Lower leg skin (tissue), 4 donors: ENCODE results near the gene NUDT3. TPM values are rescaled to one million over a fixed set of nuclear protein-coding genes. Genes with fewer than 3 reads are reported as not detected.
A peak's percentile ranks its signal among the peaks of the same experiment; 100 is the strongest.

Experiments used
- DNase-seq, 2 donors: peaks; one replicate each; pipeline ENCODE4 v3.0.0-alpha.2; 2019; ENCODE audit warnings: low spot score in 2 of 2
- H3K4me3 ChIP-seq: fragments of 200-600 bp; sonication (generic); 2 replicates; pipeline ENCODE4 v1.5.1; 2017; ENCODE audit warnings: mild to moderate bottlenecking, low read depth; ENCODE audit not compliant: poor library complexity, severe bottlenecking
- CTCF ChIP-seq, 3 donors: fragments of 450-650 bp; IDR thresholded peaks; one replicate each; pipeline ENCODE4 v1.5.1; 2016; ENCODE audit warnings: antibody characterized with exemption in 3 of 3, mild to moderate bottlenecking in 3 of 3, moderate library complexity in 2 of 3
- POLR2A ChIP-seq, 2 donors: fragments of 450-650 bp; IDR thresholded peaks; one replicate each; pipeline ENCODE4 v1.6.1; 2016 to 2017; ENCODE audit warnings: antibody characterized with exemption in 2 of 2, mild to moderate bottlenecking in 1 of 2, moderate library complexity in 1 of 2
- WGBS, 2 donors: methylation state at CpG; one replicate each; pipeline ENCODE4 v1.1.5; 2018; 5-methylcytosine and 5-hydroxymethylcytosine counted together
- intact Hi-C: fragments of 100-400 bp; cut with DNase I; formaldehyde crosslinking; loops from one replicate; pipeline ENCODE4 v1.15.0; 2023; ENCODE audit warnings: low total_unique reads
- total RNA-seq, 4 donors: library from RNA; depleted of rRNA; stranded (reverse); fragments of >200 nt; gene quantifications; one replicate each; pipeline ENCODE4 v1.1.0, GENCODE V29; 2016

The NUDT3 gene
- total RNA-seq, 4 donors from 2014 or later: 10.0 to 29.1 (median 19.9) TPM

- DNase-seq: no peak
- intact Hi-C loops: no loop called here
- H3K4me3 ChIP-seq: no peak overlapping the region
- WGBS, 2 donors: 89 to 91% methylated on average over 21 to 30 of the region's 38 CpGs
- TF ChIP-seq CTCF (IDR thresholded peaks at IDR 0.05) (no peak), POLR2A (IDR thresholded peaks at IDR 0.05) (no peak)
Measured at GRCh38 chr6:34436803-34437643, 44.6 kb upstream of the NUDT3 start.

- 78 to 79% methylated on average over 5 of the region's 5 CpGs for WGBS, 2 donors
- intact Hi-C loops: no loop called here
- no peak for DNase-seq
- TF ChIP-seq POLR2A (IDR thresholded peaks at IDR 0.05): no peak
- no peak for TF ChIP-seq CTCF (IDR thresholded peaks at IDR 0.05)
- H3K4me3 ChIP-seq: no peak overlapping the region
Measured at GRCh38 chr6:34435916-34436315, 43.4 kb upstream of the NUDT3 start.

GRCh38 chr6:34425498-34426410 lies 33.3 kb upstream of the NUDT3 start, which contains the start of gene RPS10:
RPS10 (minus strand) TSS chr6:34426069; CDS start chr6:34425221, 848 bp downstream.
- peak within 1 kb of the TSS; percentile 81 for H3K4me3 ChIP-seq
- DNase-seq: peak; percentile 86 to 98
- 0 to 1% methylated on average over 50 to 56 of the region's 58 CpGs for WGBS, 2 donors
- intact Hi-C loops: no loop called here
- TF ChIP-seq CTCF (IDR thresholded peaks at IDR 0.05): no peak
- no peak for TF ChIP-seq POLR2A (IDR thresholded peaks at IDR 0.05)

- intact Hi-C loops: no loop called here
- DNase-seq: no peak
- WGBS, 2 donors: 2% methylated on average over 10 of the region's 10 CpGs
- no peak for TF ChIP-seq CTCF (IDR thresholded peaks at IDR 0.05)
- no peak for TF ChIP-seq POLR2A (IDR thresholded peaks at IDR 0.05)
- H3K4me3 ChIP-seq: peak overlapping the region; percentile 81
Measured at GRCh38 chr6:34425132-34425497, 32.6 kb upstream of the NUDT3 start.

- no peak for DNase-seq
- TF ChIP-seq CTCF (IDR thresholded peaks at IDR 0.05) (no peak), POLR2A (IDR thresholded peaks at IDR 0.05) (no peak)
- WGBS, 2 donors: 70 to 79% methylated on average over 19 of the region's 19 CpGs
- H3K4me3 ChIP-seq: peak overlapping the region; percentile 81
- intact Hi-C loops: loop anchor here (5.0 kb wide), 1 partner anchor 227 kb away; no protein-coding TSS in a partner anchor
Measured at GRCh38 chr6:34424200-34425131, 32.0 kb upstream of the NUDT3 start.
